HG03457 (cell line): ENCODE results near the gene FZD4.
"Not testable (repeated sequence)": the region's sequence is repeated elsewhere in the genome, so short reads cannot be mapped to it uniquely, and the experiment has no call there.

Source experiments
- ATAC-seq: cut with Tn5 transposase; IDR thresholded peaks from one replicate; pipeline ENCODE4 v1.9.1; 2021; ENCODE audit warnings: moderate number of reproducible peaks; ENCODE audit not compliant: unreplicated experiment

FZD4 gene

DNA sequence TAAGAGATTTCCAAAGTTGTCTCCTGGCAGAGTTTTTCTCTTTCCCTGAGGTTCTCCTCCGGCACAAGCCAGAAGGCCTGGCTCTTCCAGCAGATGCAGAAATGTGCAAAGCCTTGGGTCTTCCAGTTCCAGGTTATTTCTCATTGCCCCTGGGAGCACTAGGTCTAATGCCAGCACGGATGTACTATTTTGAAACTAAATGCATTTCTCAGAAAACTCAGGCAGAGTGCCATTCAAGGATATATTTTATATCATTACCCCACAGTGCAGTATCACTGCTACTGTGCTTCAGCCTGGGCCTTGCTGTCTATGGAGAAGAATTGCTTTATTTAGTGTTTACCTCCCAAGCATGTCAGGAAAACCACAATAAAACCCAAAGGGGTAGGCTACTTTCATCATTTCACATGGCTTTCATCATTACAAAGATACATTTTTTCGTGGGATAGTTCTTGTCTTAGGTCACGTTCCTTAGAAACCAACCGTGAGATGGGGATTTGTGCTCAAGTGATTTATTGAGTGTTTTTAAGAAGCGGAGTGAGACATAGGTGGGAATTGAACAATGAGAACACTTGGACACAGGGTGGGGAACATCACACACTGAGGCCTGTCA lies 22.4 kb upstream of the FZD4 start:
- no peak for ATAC-seq

GRCh38 chr11:86972734-86973133 lies 17.5 kb upstream of the FZD4 start:
- no peak for ATAC-seq

DNA sequence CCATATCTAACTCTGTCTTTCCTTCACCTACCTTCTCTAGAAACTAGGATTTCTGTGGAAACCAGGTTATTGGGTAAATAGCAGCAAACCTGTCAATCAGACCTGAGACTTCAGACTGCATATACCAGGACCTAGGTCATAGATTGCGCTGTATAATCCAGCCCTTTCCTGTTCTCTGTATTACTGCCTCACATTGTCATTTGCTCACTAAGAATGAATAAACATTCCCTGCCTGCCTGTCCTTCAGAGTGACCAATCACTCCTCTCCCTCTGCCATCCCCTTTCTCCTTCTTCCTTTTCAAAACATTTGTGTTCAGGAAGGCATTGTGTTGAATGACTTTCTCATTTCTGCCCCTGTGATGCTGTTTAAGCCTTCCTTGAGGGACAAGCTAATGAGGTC lies 14.1 kb upstream of the FZD4 start:
- ATAC-seq, result no peak

- ATAC-seq, result not testable (repeated sequence)
Measured at GRCh38 chr11:86967601-86968000, 12.4 kb upstream of the FZD4 start.

- ATAC-seq, result no peak
Measured at GRCh38 chr11:86957976-86958646, 2.9 kb upstream of the FZD4 start.

DNA sequence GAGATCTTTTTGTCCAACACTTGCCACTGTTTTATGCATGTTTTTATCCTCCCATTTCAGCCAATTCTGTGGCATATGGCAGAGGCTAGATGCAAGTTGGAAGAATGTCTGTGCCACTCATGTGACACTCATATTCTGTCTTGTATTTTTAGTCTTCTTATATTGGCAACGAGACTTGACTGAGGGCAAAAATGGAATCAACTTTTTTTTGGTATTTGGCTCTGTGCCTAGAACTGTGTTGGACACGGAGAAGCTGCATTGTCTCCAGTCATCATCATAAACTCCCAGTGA lies 1.7 kb upstream of the FZD4 start:
- ATAC-seq, result no peak

DNA sequence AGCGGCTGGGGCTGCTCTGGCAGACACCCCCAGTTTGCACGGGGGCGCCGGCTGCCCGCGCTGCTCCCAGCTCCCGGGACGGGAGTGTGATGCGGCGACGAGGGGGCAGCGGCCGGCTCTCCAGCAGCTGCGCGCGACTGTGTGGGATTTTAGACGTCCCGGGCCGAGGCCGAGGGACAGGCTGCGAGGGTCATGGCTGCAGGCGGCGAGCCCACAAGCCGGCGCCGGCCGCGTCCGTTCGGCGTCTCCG lies 159 bp downstream of the FZD4 start:
- no peak for ATAC-seq

- peak; percentile 12 for ATAC-seq
Measured at GRCh38 chr11:86954269-86955110, 705 bp downstream of the FZD4 start.

- ATAC-seq, result no peak
Measured at GRCh38 chr11:86952221-86952875, 2.8 kb downstream of the FZD4 start.

DNA sequence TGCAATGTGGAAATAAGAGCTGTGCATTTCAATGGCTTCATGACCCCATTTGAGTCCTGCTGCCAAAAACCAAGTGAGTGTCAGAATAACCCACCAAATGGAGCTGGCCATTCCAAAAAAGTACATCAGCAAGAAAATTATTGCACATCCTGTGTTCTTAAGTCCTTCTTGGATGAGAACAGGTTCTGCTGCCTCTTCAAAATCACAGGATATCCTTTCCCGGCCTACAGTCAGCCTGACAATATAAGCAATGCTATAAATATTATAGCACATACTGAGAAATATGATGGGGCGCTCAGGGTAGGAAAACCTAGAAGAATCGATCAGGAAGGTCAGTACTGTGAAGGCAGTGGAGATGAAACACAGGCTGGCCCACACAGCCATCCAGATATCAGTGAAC lies 3.5 kb downstream of the FZD4 start:
- ATAC-seq, result no peak

- ATAC-seq, result no peak
Measured at GRCh38 chr11:86950661-86950995, 4.6 kb downstream of the FZD4 start.

GRCh38 chr11:86949995-86950660 lies 5.1 kb downstream of the FZD4 start:
- no peak for ATAC-seq

- no peak for ATAC-seq
Measured at GRCh38 chr11:86948733-86949132, 6.5 kb downstream of the FZD4 start.

- no peak for ATAC-seq
Measured at GRCh38 chr11:86947541-86947940, 7.7 kb downstream of the FZD4 start.

DNA sequence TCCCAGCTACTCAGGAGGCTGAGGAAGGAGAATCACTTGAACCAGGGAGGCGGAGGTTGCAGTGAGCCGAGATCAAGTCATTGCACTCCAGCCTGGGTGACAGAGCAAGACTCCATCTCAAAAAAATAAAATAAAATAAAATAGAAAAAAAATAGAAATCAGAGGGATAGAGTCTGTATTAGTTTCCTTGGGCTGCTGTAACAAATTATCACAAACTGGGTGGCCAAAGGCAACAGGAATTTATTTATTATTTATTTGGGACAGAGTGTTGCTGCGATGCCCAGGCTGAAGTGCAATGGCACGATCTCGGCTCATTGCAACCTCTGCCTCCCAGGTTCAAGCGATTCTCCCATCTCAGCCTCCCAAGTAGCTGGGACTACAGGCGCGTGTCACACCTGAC lies 11.7 kb downstream of the FZD4 start:
- not testable (repeated sequence) for ATAC-seq

- no peak for ATAC-seq
Measured at GRCh38 chr11:86941871-86942599, 13.2 kb downstream of the FZD4 start.

GRCh38 chr11:86941077-86941870 lies 13.9 kb downstream of the FZD4 start:
- ATAC-seq, result no peak

- ATAC-seq, result no peak
Measured at GRCh38 chr11:86940122-86940777, 14.9 kb downstream of the FZD4 start.
